Spinal cord (tissue), 10 donors: ENCODE data around the gene NEGR1. TPM values are rescaled to one million over a fixed set of nuclear protein-coding genes. Genes with fewer than 3 reads are reported as not detected.
A peak's percentile ranks its signal among the peaks of the same experiment; 100 is the strongest.

Source experiments
- DNase-seq, 6 donors: peaks; one replicate each; pipeline versions ENCODE4 v3.0.0 to v3.0.0-alpha.2; 2013 to 2015; ENCODE audit warnings: low spot score in 6 of 6, low read depth in 4 of 6
- H3K27ac ChIP-seq: one replicate; pipeline ENCODE4 v1.5.1; 2013; ENCODE audit warnings: low read depth, low read length, control low read depth
- H3K27me3 ChIP-seq: one replicate; pipeline ENCODE4 v1.6.1; 2013; ENCODE audit warnings: low read length; ENCODE audit not compliant: control insufficient read depth, insufficient read depth
- H3K36me3 ChIP-seq: one replicate; pipeline ENCODE4 v1.6.1; 2013; ENCODE audit warnings: low read length; ENCODE audit not compliant: control insufficient read depth, insufficient read depth
- H3K4me1 ChIP-seq: one replicate; pipeline ENCODE4 v1.6.1; 2013; ENCODE audit warnings: low read length; ENCODE audit not compliant: control insufficient read depth, insufficient read depth
- H3K4me3 ChIP-seq: one replicate; pipeline ENCODE4 v1.5.1; 2013; ENCODE audit warnings: low read depth, low read length, control low read depth
- H3K9me3 ChIP-seq: one replicate; pipeline ENCODE4 v1.6.1; 2013; ENCODE audit warnings: low read length; ENCODE audit not compliant: control insufficient read depth, insufficient read depth
- WGBS: methylation state at CpG from one replicate; pipeline ENCODE4 v1.1.5; 2013; ENCODE audit warnings: missing lambda C conversion rate; ENCODE audit not compliant: insufficient coverage; 5-methylcytosine and 5-hydroxymethylcytosine counted together
- polyA plus RNA-seq, 2 donors: library from polyadenylated mRNA; unstranded; fragments of 120-200 nt; gene quantifications; one replicate each; pipeline ENCODE4 v1.2.1, GENCODE V29; 2013; ENCODE audit not compliant: insufficient read length in 2 of 2
- total RNA-seq, 2 donors: library from RNA; depleted of rRNA in 1 of 2; stranded (reverse); fragments of 120-200 nt in 1 of 2; fragments of >200 nt in 1 of 2; gene quantifications; one replicate each; pipeline versions ENCODE4 v1.2.3 to v1.2.4, GENCODE V29; 2013 to 2014
- donor health status: healthy.

The NEGR1 gene
- total and polyA plus RNA-seq, 4 donors, result 21.4 to 88.6 (median 72.8) TPM

DNA sequence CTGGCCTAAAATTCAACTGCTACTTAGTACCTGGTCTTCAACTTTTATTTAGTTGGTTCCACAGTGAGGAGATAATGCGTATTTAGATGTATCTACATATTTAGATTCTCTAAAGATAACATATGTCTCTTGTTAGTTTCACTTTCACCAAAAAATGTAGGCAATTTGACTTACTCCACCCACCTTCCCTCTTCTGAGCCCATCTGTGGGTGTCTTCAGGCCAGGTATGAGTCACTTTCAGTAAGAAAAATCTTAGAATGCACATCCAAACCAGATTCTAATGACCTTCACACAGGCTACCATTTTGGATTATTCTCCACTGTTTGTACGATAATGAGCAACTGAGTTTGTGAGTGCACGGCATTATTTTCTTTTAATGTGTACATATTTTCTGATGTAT, 501.7 kb downstream of the NEGR1 start:
- no peak for DNase-seq
- no peak overlapping the region for H3K27ac ChIP-seq
- no CpG with 5 or more reads among the region's 3 CpGs for WGBS
- H3K4me3 ChIP-seq, result no peak overlapping the region
- H3K27me3 ChIP-seq, result no peaks in the 10 kb centered on the region
- peaks cover 3% of the 10 kb centered on the region for H3K4me1 ChIP-seq
- no peaks in the 10 kb centered on the region for H3K9me3 ChIP-seq
- H3K36me3 ChIP-seq, result no peaks in the 10 kb centered on the region

DNA sequence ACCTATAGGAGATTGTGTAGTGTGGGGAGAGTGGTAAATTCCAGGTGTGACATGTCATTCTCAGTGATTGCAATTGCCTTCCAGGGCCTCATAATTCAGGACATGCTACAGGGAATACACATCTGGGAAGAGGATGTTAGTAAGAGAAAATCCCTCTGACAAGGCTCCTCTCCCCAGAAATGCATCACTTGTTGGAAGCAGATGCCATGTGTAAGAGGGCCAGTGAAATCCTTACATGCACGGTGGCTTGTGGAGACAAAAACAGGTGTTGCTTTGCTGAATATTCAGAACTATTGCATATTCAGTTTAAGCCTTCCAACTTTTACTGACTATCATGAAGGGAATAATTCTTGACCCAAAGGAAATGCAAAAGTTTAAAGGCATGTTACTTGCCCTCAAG, 503.4 kb downstream of the NEGR1 start:
- WGBS, result no CpG with 5 or more reads among the region's 1 CpG
- H3K36me3 ChIP-seq, result no peaks in the 10 kb centered on the region
- DNase-seq, result peak in 1 of 6 donors; percentile 20
- no peak overlapping the region for H3K4me3 ChIP-seq
- no peaks in the 10 kb centered on the region for H3K27me3 ChIP-seq
- H3K27ac ChIP-seq, result no peak overlapping the region
- no peaks in the 10 kb centered on the region for H3K4me1 ChIP-seq
- no peaks in the 10 kb centered on the region for H3K9me3 ChIP-seq

DNA sequence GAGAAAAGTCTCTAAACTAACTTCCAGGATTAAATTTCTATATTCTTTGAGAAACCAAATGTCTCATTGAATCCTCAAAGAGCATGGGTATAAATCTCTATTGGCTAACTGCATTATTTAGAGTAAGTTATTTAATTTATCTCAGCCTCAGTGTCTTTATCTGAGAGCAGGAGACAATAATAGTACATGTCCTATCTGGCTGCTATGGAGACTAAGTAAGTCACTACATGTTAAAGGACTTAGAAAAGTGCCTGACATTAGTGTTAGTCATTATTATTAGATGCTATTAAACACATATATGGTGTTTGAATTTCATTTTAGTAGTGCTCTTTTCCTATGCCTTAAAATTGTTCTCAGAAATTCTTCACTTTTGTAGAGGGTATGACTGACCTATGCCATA, 505.2 kb downstream of the NEGR1 start:
- DNase-seq, result no peak
- Histone ChIP-seq H3K4me1 (no peaks in the 10 kb centered on the region), H3K9me3 (no peaks in the 10 kb centered on the region), H3K4me3 (no peak overlapping the region), H3K36me3 (no peaks in the 10 kb centered on the region), H3K27ac (no peak overlapping the region), H3K27me3 (no peaks in the 10 kb centered on the region)

DNA sequence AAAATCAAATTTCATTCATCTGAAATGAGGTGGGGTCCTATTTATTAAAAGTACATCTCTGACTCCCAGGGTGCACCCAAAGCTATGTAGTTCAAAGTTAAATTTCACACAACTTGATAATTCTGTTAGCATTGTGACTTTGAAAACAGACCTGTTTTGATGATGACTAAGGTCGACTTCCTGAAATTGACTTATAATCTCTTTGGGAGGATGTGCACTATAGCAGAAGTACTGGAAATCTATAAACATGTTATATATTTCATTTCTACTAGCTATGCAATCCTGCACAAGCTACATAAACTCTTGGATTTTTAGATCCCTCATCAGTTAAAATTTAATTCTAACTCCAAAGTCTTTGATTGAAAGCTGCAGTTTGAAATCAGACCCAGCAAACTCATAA, 507.6 kb downstream of the NEGR1 start:
- no peaks in the 10 kb centered on the region for H3K27me3 ChIP-seq

DNA sequence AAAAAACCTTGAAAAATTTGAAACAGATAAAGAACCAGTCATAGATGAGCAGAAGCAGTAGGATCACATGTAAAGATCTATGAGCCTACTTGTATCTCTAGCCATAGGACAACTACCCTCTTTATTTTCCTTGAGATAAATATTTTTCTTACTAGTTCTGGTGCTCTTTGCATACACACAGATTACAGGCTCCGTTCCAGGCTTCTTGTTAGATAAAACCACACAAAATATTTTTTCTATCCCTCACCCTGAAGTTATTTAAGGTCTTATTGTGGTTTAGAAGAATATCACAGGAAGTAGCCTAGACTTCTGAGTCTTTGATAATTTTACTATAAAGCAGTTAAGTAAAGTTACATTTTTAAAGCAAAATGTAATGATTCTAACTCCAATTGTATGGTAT, 512.2 kb downstream of the NEGR1 start:
- Histone ChIP-seq H3K9me3 (no peaks in the 10 kb centered on the region), H3K4me1 (no peaks in the 10 kb centered on the region), H3K27me3 (no peaks in the 10 kb centered on the region), H3K4me3 (no peak overlapping the region), H3K27ac (no peak overlapping the region), H3K36me3 (no peaks in the 10 kb centered on the region)
- DNase-seq, result no peak
- no CpG with 5 or more reads among the region's 1 CpG for WGBS

More for the DNA sequence above, 507.6 kb downstream of the NEGR1 start:
- no peak for DNase-seq
- Histone ChIP-seq H3K4me1 (no peaks in the 10 kb centered on the region), H3K9me3 (no peaks in the 10 kb centered on the region), H3K27ac (no peak overlapping the region), H3K4me3 (no peak overlapping the region), H3K36me3 (no peaks in the 10 kb centered on the region)
- WGBS, result no CpG with 5 or more reads among the region's 1 CpG

DNA sequence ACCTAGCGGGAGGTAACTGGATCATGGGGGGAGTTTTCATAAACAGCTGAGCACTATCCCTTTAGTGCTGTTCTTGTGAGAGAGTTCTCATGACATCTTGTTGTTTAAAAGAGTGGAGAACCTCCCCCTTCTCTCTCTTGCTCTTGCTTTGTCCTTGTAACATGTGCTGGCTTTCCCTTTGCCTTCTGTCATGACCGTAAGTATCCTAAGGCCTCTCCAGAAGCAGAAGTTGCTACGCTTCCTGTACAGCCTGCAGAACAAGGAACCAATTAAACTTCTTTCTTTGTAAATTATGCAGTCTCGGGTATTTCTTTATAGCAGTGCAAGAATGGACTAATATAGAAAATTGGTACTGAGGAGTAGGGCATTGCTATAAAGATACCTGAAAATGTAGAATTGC, 515.6 kb downstream of the NEGR1 start:
- Histone ChIP-seq H3K27me3 (no peaks in the 10 kb centered on the region), H3K36me3 (no peaks in the 10 kb centered on the region), H3K4me1 (no peaks in the 10 kb centered on the region), H3K27ac (no peak overlapping the region), H3K9me3 (no peaks in the 10 kb centered on the region), H3K4me3 (no peak overlapping the region)
- WGBS, result 100% methylated on average over 1 of the region's 4 CpGs
- no peak for DNase-seq

DNA sequence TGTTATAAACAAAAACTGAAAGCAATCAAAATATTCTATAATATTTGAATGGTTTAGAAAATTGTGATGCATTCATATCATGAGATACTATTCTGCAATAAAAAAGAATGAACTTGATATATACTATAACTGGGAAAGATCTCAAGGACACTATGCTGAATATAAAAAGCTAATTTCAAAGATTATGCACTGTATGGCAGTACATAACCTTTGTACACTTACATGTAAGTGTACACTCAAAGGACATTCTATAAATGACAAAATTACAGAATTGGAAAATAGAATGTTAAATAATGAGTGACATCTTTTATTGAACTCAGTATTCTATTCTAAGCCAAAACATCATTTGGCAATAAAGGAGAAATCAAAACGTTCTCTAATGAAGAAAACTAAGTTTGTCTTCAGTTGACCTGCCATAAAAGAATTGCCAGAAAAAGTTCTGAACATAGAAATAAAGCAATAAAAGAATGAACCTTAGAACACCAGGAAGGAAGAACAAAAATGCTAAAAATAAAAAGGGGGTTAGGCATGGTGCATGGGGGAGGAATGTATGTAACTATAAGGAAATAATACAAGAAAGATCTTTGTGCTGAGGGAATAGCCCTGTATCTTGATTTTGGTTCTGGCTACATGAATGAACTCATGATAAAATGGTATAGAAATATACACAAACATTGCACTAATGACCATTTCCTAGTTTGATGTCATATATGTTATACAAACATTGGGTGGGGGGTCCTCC, 519.7 kb downstream of the NEGR1 start:
- no CpG with 5 or more reads among the region's 1 CpG for WGBS
- no peaks in the 10 kb centered on the region for H3K36me3 ChIP-seq
- H3K4me3 ChIP-seq, result no peak overlapping the region
- H3K4me1 ChIP-seq, result no peaks in the 10 kb centered on the region
- H3K27ac ChIP-seq, result no peak overlapping the region
- no peaks in the 10 kb centered on the region for H3K9me3 ChIP-seq
- H3K27me3 ChIP-seq, result no peaks in the 10 kb centered on the region
- DNase-seq, result no peak

DNA sequence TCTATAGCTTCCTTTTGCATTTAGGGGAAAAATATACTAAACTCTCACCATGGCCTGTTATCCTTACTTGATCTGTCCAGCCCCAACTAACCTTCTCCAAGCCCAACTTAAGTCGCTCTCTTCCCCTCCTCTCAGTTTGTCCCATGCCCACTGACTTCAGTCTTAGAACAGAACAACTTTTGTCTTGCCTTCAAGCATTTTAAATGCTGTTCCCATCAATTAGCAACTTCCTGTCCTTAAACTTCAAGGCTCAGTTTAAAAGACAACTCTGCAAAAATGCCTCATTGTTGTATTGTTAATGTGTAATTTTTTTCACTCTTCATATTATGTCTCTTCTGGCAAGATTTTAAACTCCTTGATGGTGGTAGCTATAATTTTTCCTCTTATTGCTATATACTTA, 526.9 kb downstream of the NEGR1 start:
- DNase-seq, result no peak
- Histone ChIP-seq H3K4me1 (no peaks in the 10 kb centered on the region), H3K27ac (no peak overlapping the region), H3K4me3 (no peak overlapping the region), H3K27me3 (no peaks in the 10 kb centered on the region), H3K36me3 (no peaks in the 10 kb centered on the region), H3K9me3 (no peaks in the 10 kb centered on the region)
- WGBS, result 92% methylated on average over 1 of the region's 1 CpG

DNA sequence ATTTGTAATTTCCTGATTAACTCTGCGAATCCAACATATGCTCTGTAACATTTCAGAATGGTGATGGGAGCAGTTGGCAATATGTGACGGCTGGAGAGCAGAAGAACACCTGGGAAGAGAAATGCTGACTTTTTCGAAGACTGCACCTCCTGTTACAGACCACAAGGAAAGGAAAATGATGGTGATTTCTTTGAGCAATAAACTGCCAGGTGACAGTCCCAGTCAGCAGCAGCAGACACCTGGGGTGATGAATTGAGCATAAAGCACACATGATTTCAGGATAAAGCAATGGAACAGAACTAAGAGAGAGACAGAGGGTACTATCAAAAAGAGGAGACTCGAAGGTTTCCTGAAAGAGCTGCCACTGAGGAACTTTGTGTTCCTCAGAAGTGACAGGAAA, 528.6 kb downstream of the NEGR1 start:
- H3K27ac ChIP-seq, result no peak overlapping the region
- peak in 1 of 6 donors; percentile 34 for DNase-seq
- H3K9me3 ChIP-seq, result no peaks in the 10 kb centered on the region
- no peaks in the 10 kb centered on the region for H3K27me3 ChIP-seq
- 83% methylated on average over 1 of the region's 4 CpGs for WGBS
- no peaks in the 10 kb centered on the region for H3K4me1 ChIP-seq
- H3K36me3 ChIP-seq, result no peaks in the 10 kb centered on the region
- H3K4me3 ChIP-seq, result no peak overlapping the region

DNA sequence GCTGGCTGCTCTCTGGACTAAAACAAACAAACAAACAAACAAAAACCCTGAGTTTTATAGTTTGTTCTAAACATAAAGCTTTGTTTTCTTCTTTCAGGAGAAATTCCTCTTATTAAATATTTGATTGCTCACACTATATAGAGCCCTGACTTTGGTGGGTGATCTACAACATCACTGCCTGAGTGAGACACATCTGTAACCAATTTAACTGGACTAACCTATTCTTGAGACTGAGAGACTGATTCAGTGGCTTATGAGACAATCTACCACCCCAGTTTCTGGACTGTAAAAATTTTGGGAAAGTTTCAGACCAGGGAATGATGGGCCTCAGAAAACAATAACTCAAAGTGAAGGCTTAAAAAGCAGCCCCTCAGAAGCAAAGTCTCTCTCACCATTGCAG, 537.0 kb downstream of the NEGR1 start:
- no peaks in the 10 kb centered on the region for H3K4me1 ChIP-seq
- no peak overlapping the region for H3K27ac ChIP-seq
- no peaks in the 10 kb centered on the region for H3K36me3 ChIP-seq
- H3K4me3 ChIP-seq, result no peak overlapping the region
- no peaks in the 10 kb centered on the region for H3K27me3 ChIP-seq
- no peak for DNase-seq
- H3K9me3 ChIP-seq, result no peaks in the 10 kb centered on the region
